Ovary (tissue), 9 donors: Measurements from ENCODE around the gene TTLL11. TPM values are rescaled to one million over a fixed set of nuclear protein-coding genes. Genes with fewer than 3 reads are reported as not detected.

Source experiments
- DNase-seq, 5 donors: peaks; one replicate each; pipeline ENCODE4 v3.0.0-alpha.2; 2019 to 2020
- H3K27ac ChIP-seq, 2 donors: fragments of 200-600 bp; one replicate each; pipeline versions ENCODE4 v1.5.1 to v1.8.0; 2019 to 2022
- H3K27me3 ChIP-seq: fragments of 200-600 bp; one replicate; pipeline ENCODE4 v1.8.0; 2022
- H3K36me3 ChIP-seq: fragments of 200-600 bp; sonication (generic); one replicate; pipeline ENCODE4 v1.5.1; 2019
- H3K4me1 ChIP-seq: one replicate; pipeline ENCODE4 v1.8.1; 2013; ENCODE audit warnings: mild to moderate bottlenecking, moderate library complexity; ENCODE audit not compliant: insufficient read depth
- H3K4me3 ChIP-seq: fragments of 200-600 bp; sonication (generic); one replicate; pipeline ENCODE4 v1.5.1; 2017
- H3K9me3 ChIP-seq, 2 donors: fragments of 200-600 bp in 1 of 2; sonication (generic) in 1 of 2; one replicate each; pipeline versions ENCODE4 v1.5.1 to v1.8.1; 2013 to 2019; ENCODE audit warnings: mild to moderate bottlenecking in 1 of 2, moderate library complexity in 1 of 2
- CTCF ChIP-seq, 3 donors: fragments of 450-650 bp in 2 of 3; fragments of 200-600 bp in 1 of 3; IDR thresholded peaks; one replicate each; pipeline versions ENCODE4 v1.5.1 to v1.8.0; 2016 to 2022; ENCODE audit warnings: antibody characterized with exemption in 3 of 3, mild to moderate bottlenecking in 1 of 3
- EP300 ChIP-seq: sonication (generic); formaldehyde crosslinking; IDR thresholded peaks from one replicate; pipeline ENCODE4 v1.6.1; 2017; ENCODE audit warnings: antibody characterized with exemption
- POLR2A ChIP-seq: fragments of 450-650 bp; IDR thresholded peaks from one replicate; pipeline ENCODE4 v1.6.1; 2017; ENCODE audit warnings: antibody characterized with exemption, mild to moderate bottlenecking, moderate library complexity
- WGBS, 3 donors: extraction: QIAGEN DNeasy Blood & Tissue Kit in 1 of 3; methylation state at CpG; one replicate each; pipeline versions ENCODE4 v1.1.5 to v1.1.7; 2013 to 2017; 5-methylcytosine and 5-hydroxymethylcytosine counted together
- intact Hi-C, 4 donors: fragments of 100-400 bp; cut with DNase I; formaldehyde crosslinking; loops; one replicate each; pipeline versions ENCODE4 v1.11.0 to v1.15.1; 2022 to 2023
- polyA plus RNA-seq, 2 donors: library from polyadenylated mRNA; stranded (reverse); fragments of 200-250 nt in 1 of 2; fragments of 350-450 nt in 1 of 2; fragmentation: Illumina TruSeq in 1 of 2; extraction: RNeasy Lipid Tissue Mini Kit (QIAGEN cat#74804) in 1 of 2; gene quantifications; one replicate each; pipeline ENCODE4 v1.2.3, GENCODE V29; 2013 to 2014
- total RNA-seq, 7 donors: library from RNA; depleted of rRNA in 2 of 7; stranded (reverse); fragments of >200 nt in 2 of 7; fragmentation: NEBNext Ultra II Directional in 3 of 7; extraction: Animal tissue kit (Norgen Biotek cat#: 25700) in 3 of 7; gene quantifications; one replicate each; pipeline versions ENCODE4 v1.1.0 to v1.2.4, GENCODE V29; 2016 to 2023
- donor health status: DM: no; HTN: no; CAD: no; lungs with moderate emphysema.
- donor health status: DM: no; HTN: no; CAD: no.
- donor health status: Bipolar disorder and iron deficiency.
- donor health status: DM: yes; HTN: yes; CAD: no.
- donor health status: DM: no; HTN: no; CAD: no.
- donor health status: DM: yes; HTN: yes; CAD: no.

The TTLL11 gene
- total and polyA plus RNA-seq, 9 donors, result 6.1 to 13.5 (median 9.2) TPM

GRCh38 chr9:122099271-122099869 lies 6.3 kb upstream of the TTLL11 start:
- DNase-seq, result peak; percentile 74 to 91 (median 86)
- WGBS, 3 donors, result 37 to 46% (median 42%) methylated on average over 16 of the region's 16 CpGs
- H3K27ac ChIP-seq, result no peak overlapping the region
- no peaks in the 10 kb centered on the region for H3K9me3 ChIP-seq
- no peaks in the 10 kb centered on the region for H3K36me3 ChIP-seq
- no peaks in the 10 kb centered on the region for H3K27me3 ChIP-seq
- TF ChIP-seq CTCF (IDR thresholded peaks at IDR 0.05) (peak; percentile 69 to 88 (median 71)), POLR2A (no peak)
- intact Hi-C loops, result loop anchor here in 1 of 4 donors (10.0 kb wide), 1 partner anchor 165 kb away; the partner anchor contains the start of genes MRRF and RBM18
- no peak overlapping the region for H3K4me3 ChIP-seq
- no peaks in the 10 kb centered on the region for H3K4me1 ChIP-seq

GRCh38 chr9:122097679-122098315 lies 4.7 kb upstream of the TTLL11 start:
- no peaks in the 10 kb centered on the region for H3K36me3 ChIP-seq
- intact Hi-C loops, result loop anchor here in 2 of 4 donors (2.0 to 10.0 kb wide), 2 partner anchors 167 to 253 kb away; partner anchors contain the start of genes MRRF (in 1 of the 2) and RBM18 (in 1 of the 2)
- H3K4me3 ChIP-seq, result no peak overlapping the region
- DNase-seq, result no peak
- no peaks in the 10 kb centered on the region for H3K9me3 ChIP-seq
- H3K27me3 ChIP-seq, result no peaks in the 10 kb centered on the region
- no peak overlapping the region for H3K27ac ChIP-seq
- H3K4me1 ChIP-seq, result peaks cover 2% of the 10 kb centered on the region
- no peak for TF ChIP-seq POLR2A
- TF ChIP-seq CTCF (IDR thresholded peaks at IDR 0.05), result no peak
- TF ChIP-seq EP300, result no peak
- 17 to 45% (median 26%) methylated on average over 8 of the region's 8 CpGs for WGBS, 3 donors

DNA sequence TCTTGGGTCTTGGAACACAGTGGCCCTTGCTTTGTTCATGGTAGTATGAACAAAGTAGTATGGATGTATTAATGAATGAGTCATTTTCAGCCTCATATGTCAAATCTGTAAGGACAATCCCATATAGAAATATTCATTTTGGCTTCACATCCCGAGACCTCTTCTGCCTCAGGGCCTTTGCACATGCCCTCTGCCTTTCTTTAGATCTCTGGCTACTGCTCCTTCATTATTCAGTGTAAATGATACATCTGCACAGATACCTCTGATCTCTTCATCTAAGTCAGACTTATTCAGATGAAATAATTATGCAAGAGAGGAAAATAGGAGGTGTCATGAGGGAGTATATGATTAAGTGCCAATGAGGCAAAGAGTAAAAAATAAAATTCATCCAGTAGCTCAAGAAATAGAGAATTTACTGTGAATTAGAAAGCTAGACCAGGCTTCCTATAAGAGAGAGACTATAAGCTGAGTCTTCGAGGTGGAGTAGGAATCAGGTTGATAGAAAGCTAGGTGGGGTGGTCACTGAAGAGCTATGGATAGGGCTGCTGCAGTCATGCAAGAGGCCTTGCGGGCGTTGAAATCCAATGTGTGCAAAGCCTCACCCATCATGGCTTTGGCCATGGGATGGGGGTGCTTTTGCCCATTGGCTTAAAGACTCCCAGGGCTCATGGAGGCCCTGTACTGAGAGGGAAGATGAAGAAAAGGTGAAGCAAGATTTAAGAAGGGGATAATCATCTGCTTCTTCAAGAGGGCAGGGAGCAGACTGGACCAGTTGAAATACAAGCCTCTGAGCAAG lies 3.7 kb upstream of the TTLL11 start:
- H3K27ac ChIP-seq, result no peak overlapping the region
- H3K36me3 ChIP-seq, result no peaks in the 10 kb centered on the region
- 83 to 96% (median 90%) methylated on average over 4 of the region's 4 CpGs for whole genome bisulfite sequencing, 3 donors
- H3K4me3 ChIP-seq, result no peak overlapping the region
- TF ChIP-seq CTCF (IDR thresholded peaks at IDR 0.05), result no peak
- TF ChIP-seq EP300, result no peak
- no peak for TF ChIP-seq POLR2A
- no peaks in the 10 kb centered on the region for H3K9me3 ChIP-seq
- H3K27me3 ChIP-seq, result no peaks in the 10 kb centered on the region
- DNase-seq, result no peak
- intact Hi-C loops, result loop anchor here in 2 of 4 donors (2.0 to 10.0 kb wide), 2 partner anchors 168 to 254 kb away; partner anchors contain the start of genes MRRF (in 1 of the 2) and RBM18 (in 1 of the 2)
- H3K4me1 ChIP-seq, result peaks cover 8% of the 10 kb centered on the region

GRCh38 chr9:122095010-122095767 lies 2.1 kb upstream of the TTLL11 start:
- Histone ChIP-seq H3K4me3 (no peak overlapping the region), H3K4me1 (peaks cover 15% of the 10 kb centered on the region), H3K27me3 (no peaks in the 10 kb centered on the region), H3K36me3 (no peaks in the 10 kb centered on the region), H3K27ac (no peak overlapping the region), H3K9me3 (no peaks in the 10 kb centered on the region)
- WGBS, 3 donors, result 26 to 29% (median 26%) methylated on average over 14 of the region's 14 CpGs
- intact Hi-C loops, result loop anchor here in 1 of 4 donors (10.0 kb wide), 1 partner anchor 170 kb away; the partner anchor contains the start of genes MRRF and RBM18
- DNase-seq, result peak in 2 of 5 donors; percentile 41 to 49
- TF ChIP-seq CTCF (IDR thresholded peaks at IDR 0.05) (peak in 1 of 3 donors; percentile 32), EP300 (no peak)
